Uterus (tissue), 2 donors: ENCODE measurements around the gene SCN3B.
"Not testable (repeated sequence)": the region's sequence is repeated elsewhere in the genome, so short reads cannot be mapped to it uniquely, and the experiment has no call there.

Source experiments
- CTCF ChIP-seq, 4 experiments: fragments of 200-600 bp in 2 of 4; fragments of 450-650 bp in 2 of 4; sonication (generic) in 2 of 4; IDR thresholded peaks; one replicate each; pipeline ENCODE4 v1.5.1; 2016 to 2019; ENCODE audit warnings: antibody characterized with exemption in 4 of 4, mild to moderate bottlenecking in 2 of 4, moderate library complexity in 1 of 4
- POLR2A ChIP-seq, 2 donors: fragments of 450-650 bp; IDR thresholded peaks; one replicate each; pipeline ENCODE4 v1.6.1; 2016; ENCODE audit warnings: antibody characterized with exemption in 2 of 2, mild to moderate bottlenecking in 1 of 2, moderate library complexity in 1 of 2

GRCh38 chr11:123659965-123660364, 5.5 kb upstream of the SCN3B start:
- TF ChIP-seq CTCF, POLR2A (IDR thresholded peaks at IDR 0.05): not testable (repeated sequence)
